Mucosa of rectum (tissue), 2 donors: ENCODE results near the gene CACNA1B.

Experiments
- H3K27ac ChIP-seq, 2 donors: one replicate each; pipeline ENCODE4 v1.7.0; 2013; ENCODE audit warnings: inconsistent platforms in 2 of 2, low read depth in 2 of 2, low read length in 2 of 2
- H3K27me3 ChIP-seq, 2 donors: one replicate each; pipeline ENCODE4 v1.7.0; 2013; ENCODE audit warnings: low read length in 2 of 2; ENCODE audit not compliant: control insufficient read depth in 2 of 2, insufficient read depth in 2 of 2
- H3K36me3 ChIP-seq, 2 donors: one replicate each; pipeline ENCODE4 v1.7.0; 2013; ENCODE audit warnings: low read length in 2 of 2; ENCODE audit not compliant: control insufficient read depth in 2 of 2, insufficient read depth in 2 of 2
- H3K4me1 ChIP-seq, 2 donors: one replicate each; pipeline ENCODE4 v1.7.0; 2013; ENCODE audit warnings: low read length in 2 of 2, mild to moderate bottlenecking in 1 of 2; ENCODE audit not compliant: control insufficient read depth in 2 of 2, insufficient read depth in 2 of 2
- H3K4me3 ChIP-seq, 2 donors: one replicate each; pipeline ENCODE4 v1.7.0; 2013; ENCODE audit warnings: low read length in 2 of 2
- H3K9ac ChIP-seq, 2 donors: one replicate each; pipeline ENCODE4 v1.7.0; 2013; ENCODE audit warnings: low read length in 2 of 2, low read depth in 1 of 2, mild to moderate bottlenecking in 1 of 2
- H3K9me3 ChIP-seq, 2 donors: one replicate each; pipeline ENCODE4 v1.7.0; 2013; ENCODE audit warnings: low read length in 2 of 2; ENCODE audit not compliant: control insufficient read depth in 2 of 2
- donor health status: healthy.
- donor health status: Normal muscosa, but diverticular disease.

CACNA1B gene

GRCh38 chr9:137972988-137973470, 95.4 kb downstream of the CACNA1B start:
- H3K4me3 ChIP-seq = no peak overlapping the region
- H3K36me3 ChIP-seq = no peaks in the 10 kb centered on the region

GRCh38 chr9:137973829-137974416, 96.3 kb downstream of the CACNA1B start:
- Histone ChIP-seq H3K27me3 (peaks cover 0 to 6% of the 10 kb centered on the region in 2 donors), H3K4me3 (no peak overlapping the region), H3K9me3 (no peaks in the 10 kb centered on the region), H3K36me3 (no peaks in the 10 kb centered on the region), H3K4me1 (no peaks in the 10 kb centered on the region), H3K27ac (no peak overlapping the region), H3K9ac (no peak overlapping the region)

More at GRCh38 chr9:137972988-137973470, 95.4 kb downstream of the CACNA1B start:
- Histone ChIP-seq H3K27me3 (peaks cover 0 to 6% of the 10 kb centered on the region in 2 donors), H3K9me3 (no peaks in the 10 kb centered on the region), H3K9ac (no peak overlapping the region), H3K27ac (no peak overlapping the region), H3K4me1 (no peaks in the 10 kb centered on the region)

- Histone ChIP-seq H3K27ac (no peak overlapping the region), H3K36me3 (no peaks in the 10 kb centered on the region), H3K9ac (no peak overlapping the region), H3K27me3 (no peaks in the 10 kb centered on the region), H3K4me1 (no peaks in the 10 kb centered on the region), H3K9me3 (no peaks in the 10 kb centered on the region), H3K4me3 (no peak overlapping the region)
These were observed 97.4 kb downstream of the CACNA1B start for GRCh38 chr9:137974746-137975526.

- no peaks in the 10 kb centered on the region for H3K36me3 ChIP-seq
- no peak overlapping the region for H3K9ac ChIP-seq
- no peak overlapping the region for H3K4me3 ChIP-seq
- H3K27ac ChIP-seq = no peak overlapping the region
- H3K27me3 ChIP-seq = no peaks in the 10 kb centered on the region
- no peaks in the 10 kb centered on the region for H3K9me3 ChIP-seq
- no peaks in the 10 kb centered on the region for H3K4me1 ChIP-seq
These were observed 97.9 kb downstream of the CACNA1B start for GRCh38 chr9:137975527-137975913.

GRCh38 chr9:137975936-137976565, 98.5 kb downstream of the CACNA1B start:
- H3K27ac ChIP-seq = no peak overlapping the region
- H3K9me3 ChIP-seq = no peaks in the 10 kb centered on the region
- no peak overlapping the region for H3K4me3 ChIP-seq
- no peaks in the 10 kb centered on the region for H3K36me3 ChIP-seq
- no peak overlapping the region for H3K9ac ChIP-seq
- H3K4me1 ChIP-seq = no peaks in the 10 kb centered on the region
- no peaks in the 10 kb centered on the region for H3K27me3 ChIP-seq

GRCh38 chr9:137977571-137978261, 100.1 kb downstream of the CACNA1B start:
- no peaks in the 10 kb centered on the region for H3K27me3 ChIP-seq

GRCh38 chr9:137978262-137978714, 100.7 kb downstream of the CACNA1B start:
- no peaks in the 10 kb centered on the region for H3K27me3 ChIP-seq
- H3K27ac ChIP-seq = no peak overlapping the region
- no peaks in the 10 kb centered on the region for H3K36me3 ChIP-seq
- no peaks in the 10 kb centered on the region for H3K9me3 ChIP-seq
- no peaks in the 10 kb centered on the region for H3K4me1 ChIP-seq
- no peak overlapping the region for H3K9ac ChIP-seq
- no peak overlapping the region for H3K4me3 ChIP-seq

More at GRCh38 chr9:137977571-137978261, 100.1 kb downstream of the CACNA1B start:
- Histone ChIP-seq H3K27ac (no peak overlapping the region), H3K9ac (no peak overlapping the region), H3K36me3 (no peaks in the 10 kb centered on the region), H3K4me3 (no peak overlapping the region), H3K4me1 (no peaks in the 10 kb centered on the region), H3K9me3 (no peaks in the 10 kb centered on the region)

GRCh38 chr9:137982200-137982599, 104.6 kb downstream of the CACNA1B start:
- Histone ChIP-seq H3K9me3 (no peaks in the 10 kb centered on the region), H3K9ac (no peak overlapping the region), H3K27me3 (peaks cover 3% of the 10 kb centered on the region in 2 donors), H3K4me3 (no peak overlapping the region), H3K27ac (no peak overlapping the region), H3K36me3 (no peaks in the 10 kb centered on the region), H3K4me1 (no peaks in the 10 kb centered on the region)

GRCh38 chr9:137984005-137984404, 106.4 kb downstream of the CACNA1B start:
- H3K27ac ChIP-seq = no peak overlapping the region
- H3K27me3 ChIP-seq = peaks cover 3% of the 10 kb centered on the region in 2 donors
- no peaks in the 10 kb centered on the region for H3K36me3 ChIP-seq
- H3K9me3 ChIP-seq = no peaks in the 10 kb centered on the region
- no peaks in the 10 kb centered on the region for H3K4me1 ChIP-seq
- no peak overlapping the region for H3K9ac ChIP-seq
- H3K4me3 ChIP-seq = no peak overlapping the region
